ENCODE results near the gene CLDN5. TPM values are rescaled to one million over a fixed set of nuclear protein-coding genes. Genes with fewer than 3 reads are reported as not detected.

CLDN5 gene
- total RNA-seq, 4 donors from 2014 or later, result 65.7 to 671 (median 224) TPM

GRCh38 chr22:19509191-19509590 lies 15.0 kb downstream of the CLDN5 start:
- Histone ChIP-seq H3K27ac (no peak overlapping the region), H3K36me3 (no peaks in the 10 kb centered on the region), H3K4me1 (no peaks in the 10 kb centered on the region), H3K4me3 (no peak overlapping the region), H3K27me3 (no peaks in the 10 kb centered on the region), H3K9me3 (no peaks in the 10 kb centered on the region)
- TF ChIP-seq CTCF (IDR thresholded peaks at IDR 0.05), result no peak
- no peak for TF ChIP-seq POLR2A (IDR thresholded peaks at IDR 0.05)
- intact Hi-C loops (cut with DNase I; ENCODE audit: low total_unique reads), result no loop called here
- DNase-seq, result no peak

GRCh38 chr22:19508024-19508776 lies 16.0 kb downstream of the CLDN5 start:
- no peak for TF ChIP-seq CTCF (IDR thresholded peaks at IDR 0.05)
- TF ChIP-seq POLR2A (IDR thresholded peaks at IDR 0.05), result no peak
- intact Hi-C loops (cut with DNase I; ENCODE audit: low total_unique reads), result no loop called here
- no peak for DNase-seq
- Histone ChIP-seq H3K9me3 (no peaks in the 10 kb centered on the region), H3K4me3 (no peak overlapping the region), H3K4me1 (no peaks in the 10 kb centered on the region), H3K36me3 (no peaks in the 10 kb centered on the region), H3K27ac (no peak overlapping the region), H3K27me3 (no peaks in the 10 kb centered on the region)

GRCh38 chr22:19507534-19507861 lies 16.7 kb downstream of the CLDN5 start:
- DNase-seq, result no peak
- Histone ChIP-seq H3K4me3 (no peak overlapping the region), H3K36me3 (no peaks in the 10 kb centered on the region), H3K9me3 (no peaks in the 10 kb centered on the region), H3K4me1 (no peaks in the 10 kb centered on the region), H3K27me3 (no peaks in the 10 kb centered on the region), H3K27ac (no peak overlapping the region)
- TF ChIP-seq POLR2A (IDR thresholded peaks at IDR 0.05) (no peak), CTCF (IDR thresholded peaks at IDR 0.05) (no peak)
- intact Hi-C loops (cut with DNase I; ENCODE audit: low total_unique reads), result no loop called here

GRCh38 chr22:19506212-19506611 lies 18.0 kb downstream of the CLDN5 start:
- H3K27me3 ChIP-seq, result no peaks in the 10 kb centered on the region
- intact Hi-C loops (cut with DNase I; ENCODE audit: low total_unique reads), result no loop called here
- H3K4me1 ChIP-seq, result no peaks in the 10 kb centered on the region
- no peak overlapping the region for H3K27ac ChIP-seq
- H3K36me3 ChIP-seq, result no peaks in the 10 kb centered on the region
- no peak overlapping the region for H3K4me3 ChIP-seq
- no peaks in the 10 kb centered on the region for H3K9me3 ChIP-seq
- no peak for DNase-seq
- TF ChIP-seq CTCF (IDR thresholded peaks at IDR 0.05), result no peak
- TF ChIP-seq POLR2A (IDR thresholded peaks at IDR 0.05), result no peak

GRCh38 chr22:19505735-19506126 lies 18.5 kb downstream of the CLDN5 start:
- Histone ChIP-seq H3K9me3 (no peaks in the 10 kb centered on the region), H3K27me3 (no peaks in the 10 kb centered on the region), H3K27ac (no peak overlapping the region), H3K4me3 (no peak overlapping the region), H3K4me1 (no peaks in the 10 kb centered on the region), H3K36me3 (no peaks in the 10 kb centered on the region)
- intact Hi-C loops (cut with DNase I; ENCODE audit: low total_unique reads), result no loop called here
- no peak for TF ChIP-seq CTCF (IDR thresholded peaks at IDR 0.05)
- DNase-seq, result no peak
